ENCODE results near the gene ANKRD2. TPM values are rescaled to one million over a fixed set of nuclear protein-coding genes. Genes with fewer than 3 reads are reported as not detected.

Gene ANKRD2
- total RNA-seq, 1 experiment from 2014 or later: 0.98 TPM

GRCh38 chr10:97570789-97571471 lies 1.6 kb upstream of the ANKRD2 start:
- in situ Hi-C loops (cut with HindIII; ENCODE audit: low pct_unique_long_range_greater_than_20kb, low sequenced_read_pairs): no loop called here
- peaks cover 56% of the 10 kb centered on the region for H3K4me1 ChIP-seq (ENCODE audit: control insufficient read depth, insufficient read depth, low read length)
- no TSS peak for BruUV-seq (replicated peaks)
- intact Hi-C loops (cut with micrococcal nuclease; ENCODE audit: unreplicated experiment): no loop called here
- no peak overlapping the region for H3K4me3 ChIP-seq (ENCODE audit: low read depth in 2 of 2, low read length in 2 of 2)
- no peaks in the 10 kb centered on the region for H3K9me3 ChIP-seq (ENCODE audit: control insufficient read depth, insufficient read depth, low read depth, low read length)
- no peak for ATAC-seq
- DNase-seq (ENCODE audit: low read depth, low spot score): no peak
- H3K36me3 ChIP-seq (ENCODE audit: control insufficient read depth, insufficient read depth, low read length): no peaks in the 10 kb centered on the region
- H3K27ac ChIP-seq (ENCODE audit: low read length): peak overlapping the region; percentile 83
- H3K27me3 ChIP-seq (ENCODE audit: control insufficient read depth, insufficient read depth, low read length): no peaks in the 10 kb centered on the region
- ChIA-PET POLR2A (no interaction called here), CTCF (interaction anchor here (0.5 to 2.4 kb wide), 4 partner anchors 10 to 41 kb away, joined by 3 to 23 read pairs (median 6); partner anchors contain the start of gene HOGA1)
- no peak for TF ChIP-seq REST (IDR thresholded peaks at IDR 0.05; ENCODE audit: insufficient read depth in 1 of 2, low read depth in 2 of 2, low read length in 1 of 2)
- TF ChIP-seq TCF7L2 (IDR thresholded peaks at IDR 0.05; ENCODE audit: low read depth, low read length): no peak
- TF ChIP-seq SIN3A (IDR thresholded peaks at IDR 0.05; ENCODE audit: borderline replicate concordance, insufficient read depth, low read depth, low read length): no peak
- no peak for TF ChIP-seq CTCF (IDR thresholded peaks at IDR 0.05)
- TF ChIP-seq POLR2AphosphoS5 (IDR thresholded peaks at IDR 0.05; ENCODE audit: low read depth, low read length): no peak

GRCh38 chr10:97571622-97572021 lies 957 bp upstream of the ANKRD2 start:
- peak; percentile 6 for ATAC-seq
- BruUV-seq (replicated peaks): no TSS peak

More at GRCh38 chr10:97571622-97572021, 957 bp upstream of the ANKRD2 start:
- intact Hi-C loops (cut with micrococcal nuclease; ENCODE audit: unreplicated experiment) (loop anchor here (2.0 kb wide), 1 partner anchor 41 kb away; no protein-coding TSS in a partner anchor), in situ Hi-C loops (cut with HindIII; ENCODE audit: low pct_unique_long_range_greater_than_20kb, low sequenced_read_pairs) (no loop called here)
- DNase-seq (ENCODE audit: low read depth, low spot score): no peak
- no peaks in the 10 kb centered on the region for H3K9me3 ChIP-seq (ENCODE audit: control insufficient read depth, insufficient read depth, low read depth, low read length)
- H3K27me3 ChIP-seq (ENCODE audit: control insufficient read depth, insufficient read depth, low read length): no peaks in the 10 kb centered on the region
- ChIA-PET POLR2A (no interaction called here), CTCF (interaction anchor here (0.5 to 2.4 kb wide), 7 partner anchors 9 to 41 kb away, joined by 3 to 23 read pairs (median 5); partner anchors contain the start of gene HOGA1)
- H3K4me1 ChIP-seq (ENCODE audit: control insufficient read depth, insufficient read depth, low read length): peaks cover 55% of the 10 kb centered on the region
- H3K4me3 ChIP-seq (ENCODE audit: low read depth in 2 of 2, low read length in 2 of 2): no peak overlapping the region
- TF ChIP-seq CTCF (IDR thresholded peaks at IDR 0.05) (no peak), SIN3A (IDR thresholded peaks at IDR 0.05; ENCODE audit: borderline replicate concordance, insufficient read depth, low read depth, low read length) (no peak), POLR2AphosphoS5 (IDR thresholded peaks at IDR 0.05; ENCODE audit: low read depth, low read length) (no peak), REST (IDR thresholded peaks at IDR 0.05; ENCODE audit: insufficient read depth in 1 of 2, low read depth in 2 of 2, low read length in 1 of 2) (no peak), TCF7L2 (IDR thresholded peaks at IDR 0.05; ENCODE audit: low read depth, low read length) (no peak)
- H3K36me3 ChIP-seq (ENCODE audit: control insufficient read depth, insufficient read depth, low read length): no peaks in the 10 kb centered on the region
- peak overlapping the region; percentile 83 for H3K27ac ChIP-seq (ENCODE audit: low read length)

Measured in Panc1 (cell line).